Measurements from ENCODE around the gene SNX18.

DNA sequence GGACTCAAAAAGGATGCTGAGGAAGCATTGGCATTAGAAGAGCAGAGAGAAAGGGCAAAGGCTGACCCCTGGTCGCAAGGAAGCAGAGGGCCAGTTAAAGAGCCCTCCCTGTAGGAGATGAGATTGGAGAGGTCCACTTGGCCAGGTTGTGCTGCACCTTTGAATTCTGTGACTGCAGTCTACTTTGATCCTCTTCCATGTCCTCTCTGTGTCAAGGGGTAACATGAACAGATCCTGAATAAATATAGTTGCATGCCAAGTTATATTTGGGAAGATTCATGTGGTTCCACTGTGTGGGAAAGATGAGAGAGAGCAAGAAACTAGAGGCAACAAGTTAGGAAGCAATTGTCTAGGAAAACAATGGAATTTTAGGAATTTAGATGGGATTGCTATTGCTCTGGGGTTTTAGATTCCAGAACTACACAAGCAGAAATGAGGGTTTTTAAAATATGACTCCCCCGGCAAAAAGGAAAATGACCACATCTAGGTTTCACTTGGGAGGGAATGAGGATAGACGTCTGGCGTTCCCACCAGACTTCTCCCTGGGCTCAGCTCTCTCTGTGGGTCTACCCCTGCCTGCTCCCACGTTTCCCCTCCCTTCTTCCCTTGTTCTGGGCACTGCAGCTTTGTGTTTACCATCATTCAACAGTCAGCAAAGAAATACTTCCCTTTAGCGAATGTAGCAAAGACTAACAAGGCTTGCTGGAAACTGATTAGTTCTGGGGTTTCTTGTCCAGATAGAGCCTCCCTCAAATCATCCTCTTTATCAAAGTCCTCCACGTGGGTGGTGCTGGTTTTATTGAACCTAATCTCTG, 63.6 kb downstream of the SNX18 start:
- TF ChIP-seq, protein P1, sequence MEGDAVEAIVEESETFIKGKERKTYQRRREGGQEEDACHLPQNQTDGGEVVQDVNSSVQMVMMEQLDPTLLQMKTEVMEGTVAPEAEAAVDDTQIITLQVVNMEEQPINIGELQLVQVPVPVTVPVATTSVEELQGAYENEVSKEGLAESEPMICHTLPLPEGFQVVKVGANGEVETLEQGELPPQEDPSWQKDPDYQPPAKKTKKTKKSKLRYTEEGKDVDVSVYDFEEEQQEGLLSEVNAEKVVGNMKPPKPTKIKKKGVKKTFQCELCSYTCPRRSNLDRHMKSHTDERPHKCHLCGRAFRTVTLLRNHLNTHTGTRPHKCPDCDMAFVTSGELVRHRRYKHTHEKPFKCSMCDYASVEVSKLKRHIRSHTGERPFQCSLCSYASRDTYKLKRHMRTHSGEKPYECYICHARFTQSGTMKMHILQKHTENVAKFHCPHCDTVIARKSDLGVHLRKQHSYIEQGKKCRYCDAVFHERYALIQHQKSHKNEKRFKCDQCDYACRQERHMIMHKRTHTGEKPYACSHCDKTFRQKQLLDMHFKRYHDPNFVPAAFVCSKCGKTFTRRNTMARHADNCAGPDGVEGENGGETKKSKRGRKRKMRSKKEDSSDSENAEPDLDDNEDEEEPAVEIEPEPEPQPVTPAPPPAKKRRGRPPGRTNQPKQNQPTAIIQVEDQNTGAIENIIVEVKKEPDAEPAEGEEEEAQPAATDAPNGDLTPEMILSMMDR (IDR thresholded peaks at IDR 0.05), result no peak
- no peak for TF ChIP-seq RAD21 (IDR thresholded peaks at IDR 0.05; ENCODE audit: low read length)
- TF ChIP-seq POLR2AphosphoS5 (IDR thresholded peaks at IDR 0.05; ENCODE audit: low read depth, low read length), result no peak
- TF ChIP-seq JUND (IDR thresholded peaks at IDR 0.05), result no peak
- TF ChIP-seq GATA2 (CRISPR knock-in tag; IDR thresholded peaks at IDR 0.05), result no peak
- TF ChIP-seq, protein P2, sequence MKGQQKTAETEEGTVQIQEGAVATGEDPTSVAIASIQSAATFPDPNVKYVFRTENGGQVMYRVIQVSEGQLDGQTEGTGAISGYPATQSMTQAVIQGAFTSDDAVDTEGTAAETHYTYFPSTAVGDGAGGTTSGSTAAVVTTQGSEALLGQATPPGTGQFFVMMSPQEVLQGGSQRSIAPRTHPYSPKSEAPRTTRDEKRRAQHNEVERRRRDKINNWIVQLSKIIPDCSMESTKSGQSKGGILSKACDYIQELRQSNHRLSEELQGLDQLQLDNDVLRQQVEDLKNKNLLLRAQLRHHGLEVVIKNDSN (IDR thresholded peaks at IDR 0.05; ENCODE audit: borderline replicate concordance, low read depth), result no peak
- TF ChIP-seq RFX5 (IDR thresholded peaks at IDR 0.05; ENCODE audit: low read length), result no peak
- TF ChIP-seq FOXM1 (IDR thresholded peaks at IDR 0.05; ENCODE audit: low read depth), result no peak
